Left colon (tissue), 2 donors: ENCODE results near the gene UGT1A3. TPM values are rescaled to one million over a fixed set of nuclear protein-coding genes. Genes with fewer than 3 reads are reported as not detected.
"Not testable (repeated sequence)": the region's sequence is repeated elsewhere in the genome, so short reads cannot be mapped to it uniquely, and the experiment has no call there.

Experiments used
- ATAC-seq: fragments of 200-7000 bp; cut with Tn5 transposase; one replicate; pipeline ENCODE4 v1.9.1; 2020; ENCODE audit warnings: mild to moderate bottlenecking, moderate library complexity
- DNase-seq, 2 donors: peaks; one replicate each; pipeline ENCODE4 v3.0.0-alpha.2; 2020
- intact Hi-C, 2 donors: fragments of 100-400 bp; cut with DNase I in 1 of 2; cut with micrococcal nuclease in 1 of 2; formaldehyde crosslinking; loops; one replicate each; pipeline versions ENCODE4 v1.11.2 to v1.14.0; 2022; cut with DNase I, micrococcal nuclease
- total RNA-seq, 2 donors: library from RNA; stranded (reverse); fragmentation: NEBNext Ultra II Directional; extraction: Animal tissue kit (Norgen Biotek cat#: 25700); gene quantifications; one replicate each; pipeline ENCODE4 v1.2.1, GENCODE V29; 2021
- donor health status: DM: no; HTN: no; CAD: no.
- donor health status: DM: yes; HTN: yes; CAD: no.

The UGT1A3 gene
- total RNA-seq, 2 donors from 2014 or later, result 2.0 to 3.0 TPM

DNA sequence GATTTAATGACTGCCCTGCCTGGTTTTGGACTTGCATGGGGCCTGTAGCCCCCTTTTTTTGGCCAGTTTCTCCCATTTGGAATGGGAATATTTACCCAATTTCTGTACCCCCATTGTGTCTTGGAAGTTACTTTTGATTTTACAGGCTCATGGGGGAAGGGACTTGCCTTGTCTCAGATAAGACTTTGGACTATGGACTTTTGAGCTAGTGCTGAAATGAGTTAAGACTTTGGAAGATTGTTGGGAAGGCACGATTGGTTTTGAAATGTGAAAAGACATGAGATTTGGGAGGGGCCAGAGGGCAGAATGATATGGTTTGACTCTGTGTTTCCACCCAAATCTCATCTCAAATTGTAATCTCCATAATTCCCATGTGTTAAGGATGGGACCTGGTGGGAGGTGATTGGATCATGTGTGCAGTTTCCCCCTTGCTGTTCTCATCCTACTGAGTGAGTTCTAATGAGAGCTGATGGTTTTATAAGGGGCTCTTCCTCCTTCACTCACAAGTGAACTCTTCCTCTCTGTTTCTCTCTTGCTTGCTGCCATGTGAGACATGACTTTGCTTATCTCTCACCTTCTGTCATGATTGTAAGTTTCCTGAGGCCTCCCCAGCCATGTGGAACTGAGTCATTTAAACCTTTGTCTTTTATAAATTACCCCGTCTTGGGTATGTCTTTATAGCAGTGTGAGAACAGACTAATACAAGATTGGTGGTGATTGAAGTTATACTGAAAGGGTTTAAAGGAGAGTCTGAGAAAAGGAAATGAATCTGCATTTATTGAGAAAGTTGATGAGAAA is 22.6 kb downstream of the UGT1A3 start:
- DNase-seq, intact Hi-C loops: not testable (repeated sequence)
- peak; percentile 52 for ATAC-seq

GRCh38 chr2:233754872-233755611 is 26.2 kb downstream of the UGT1A3 start:
- DNase-seq (no peak), ATAC-seq (no peak)
- intact Hi-C loops, result no loop called here

DNA sequence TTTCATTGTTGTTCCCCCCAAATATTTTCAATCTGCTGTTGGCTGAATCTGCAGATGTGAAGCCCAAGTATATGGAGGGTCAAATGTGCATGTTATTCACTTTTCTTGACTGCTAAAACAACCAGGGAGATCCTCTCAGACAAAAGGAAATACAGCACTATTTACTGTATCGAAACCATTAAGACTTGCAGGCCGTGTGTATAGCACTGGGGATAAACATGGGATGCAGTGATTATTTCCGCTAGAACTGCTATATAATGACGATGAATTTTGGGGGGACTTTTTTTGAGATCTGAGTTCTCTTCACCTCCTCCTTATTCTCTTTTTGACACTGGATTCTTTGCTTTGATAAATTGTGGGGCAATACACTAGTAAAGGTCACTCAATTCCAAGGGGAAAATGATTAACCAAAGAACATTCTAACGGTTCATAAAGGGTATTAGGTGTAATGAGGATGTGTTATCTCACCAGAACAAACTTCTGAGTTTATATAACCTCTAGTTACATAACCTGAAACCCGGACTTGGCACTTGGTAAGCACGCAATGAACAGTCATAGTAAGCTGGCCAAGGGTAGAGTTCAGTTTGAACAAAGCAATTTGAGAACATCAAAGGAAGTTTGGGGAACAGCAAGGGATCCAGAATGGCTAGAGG is 27.7 kb downstream of the UGT1A3 start:
- peak; percentile 91 for ATAC-seq
- no peak for DNase-seq

DNA sequence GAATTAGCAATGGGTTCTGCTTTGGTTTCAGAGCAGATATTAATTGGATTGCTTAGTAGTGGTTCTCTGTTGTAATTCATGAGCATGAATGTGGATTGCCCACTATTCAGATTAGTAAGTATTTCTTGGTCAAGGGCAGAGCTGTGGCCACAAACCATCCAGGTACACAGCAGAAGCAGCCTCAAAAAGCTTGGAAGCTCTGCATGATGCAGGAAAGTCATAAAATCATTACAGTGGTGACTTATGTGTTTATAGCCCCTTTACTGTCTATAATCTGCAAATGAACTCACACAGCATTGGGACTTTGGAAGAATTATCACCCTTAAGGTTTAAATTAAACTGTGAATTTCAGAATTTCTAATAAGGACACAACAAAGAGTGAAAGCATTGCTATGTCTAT is 29.3 kb downstream of the UGT1A3 start:
- intact Hi-C loops, result no loop called here
- peak; percentile 75 for ATAC-seq
- no peak for DNase-seq

More for the DNA sequence above, 27.7 kb downstream of the UGT1A3 start:
- intact Hi-C loops, result no loop called here

DNA sequence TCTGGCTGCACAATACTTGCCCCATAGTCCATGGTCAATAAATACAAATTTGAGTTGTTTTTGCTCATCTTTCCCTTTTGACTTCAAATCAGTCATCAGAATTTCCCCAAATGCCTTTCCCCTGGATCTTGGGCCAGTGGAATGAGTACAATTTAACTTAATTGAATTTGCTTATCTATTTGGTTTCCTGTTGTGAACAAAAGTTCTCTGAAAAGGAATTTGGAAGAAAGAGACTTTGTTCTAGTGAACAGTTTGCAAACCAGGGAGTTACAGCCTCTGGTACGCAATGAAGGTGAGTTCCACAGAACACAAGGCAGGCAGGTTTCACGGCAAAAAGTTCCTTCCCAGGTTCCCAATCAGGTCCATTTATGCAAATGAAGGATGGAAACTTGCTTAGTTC is 30.0 kb downstream of the UGT1A3 start:
- intact Hi-C loops, result no loop called here
- ATAC-seq (no peak), DNase-seq (no peak)

DNA sequence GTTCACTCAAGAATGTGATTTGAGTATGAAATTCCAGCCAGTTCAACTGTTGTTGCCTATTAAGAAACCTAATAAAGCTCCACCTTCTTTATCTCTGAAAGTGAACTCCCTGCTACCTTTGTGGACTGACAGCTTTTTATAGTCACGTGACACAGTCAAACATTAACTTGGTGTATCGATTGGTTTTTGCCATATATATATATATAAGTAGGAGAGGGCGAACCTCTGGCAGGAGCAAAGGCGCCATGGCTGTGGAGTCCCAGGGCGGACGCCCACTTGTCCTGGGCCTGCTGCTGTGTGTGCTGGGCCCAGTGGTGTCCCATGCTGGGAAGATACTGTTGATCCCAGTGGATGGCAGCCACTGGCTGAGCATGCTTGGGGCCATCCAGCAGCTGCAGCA is 31.2 kb downstream of the UGT1A3 start, which contains the start of gene UGT1A1:
Gene UGT1A1 (plus strand): TSS at position 228 of the 400 bp plus-strand sequence. CDS start 18 bp downstream, at position 246.
- DNase-seq (no peak), ATAC-seq (peak; percentile 23)
- intact Hi-C loops, result no loop called here

DNA sequence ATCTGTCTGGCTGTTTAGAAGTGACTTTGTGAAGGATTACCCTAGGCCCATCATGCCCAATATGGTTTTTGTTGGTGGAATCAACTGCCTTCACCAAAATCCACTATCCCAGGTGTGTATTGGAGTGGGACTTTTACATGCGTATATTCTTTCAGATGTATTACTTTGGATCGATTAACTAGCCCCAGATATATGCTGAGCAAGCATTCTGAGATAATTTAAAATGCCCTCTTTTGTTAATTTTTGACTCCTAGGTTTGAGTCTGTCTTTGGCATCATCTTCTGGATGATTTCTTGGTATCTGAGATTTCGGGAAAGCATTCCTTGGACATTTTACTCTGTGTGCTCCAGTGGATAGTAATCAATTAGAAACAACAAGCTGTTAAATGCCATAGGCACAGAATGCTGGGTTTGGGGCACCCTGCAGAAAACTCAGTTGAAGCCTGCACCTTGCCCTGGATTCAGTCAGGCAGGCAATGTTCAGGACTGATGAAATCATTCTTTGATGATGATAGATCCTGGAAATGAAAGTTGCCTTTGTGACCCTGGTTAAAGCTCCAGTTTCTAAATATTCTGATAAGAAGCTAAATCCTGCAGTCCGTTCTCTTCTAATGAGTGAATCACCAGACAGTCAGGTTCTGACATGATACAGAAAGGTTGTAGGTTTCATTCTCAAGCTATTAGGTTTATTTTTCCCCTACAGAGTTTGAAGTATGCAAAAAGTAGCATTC is 32.4 kb downstream of the UGT1A3 start:
- DNase-seq (no peak), ATAC-seq (no peak)
- intact Hi-C loops, result no loop called here

DNA sequence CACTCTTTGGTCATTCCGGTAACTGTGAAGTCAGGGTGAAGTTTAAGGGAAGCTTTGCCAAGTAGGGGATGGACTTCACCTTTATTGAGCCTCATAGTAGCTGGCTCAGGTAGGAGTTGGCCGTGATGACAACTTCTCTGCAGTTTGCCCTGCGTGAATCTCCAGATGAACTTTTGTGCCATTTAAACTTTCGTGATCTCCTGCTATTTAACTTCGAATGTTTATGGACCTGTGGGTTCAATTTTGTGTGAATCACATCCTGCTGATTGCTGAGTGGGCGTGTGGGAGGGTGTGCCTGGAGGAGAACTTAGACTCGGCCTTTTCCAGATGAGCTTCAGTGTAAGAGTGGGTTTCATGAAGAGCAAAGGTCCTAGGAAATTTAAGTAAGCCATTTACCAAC is 35.4 kb downstream of the UGT1A3 start:
- intact Hi-C loops, result no loop called here
- ATAC-seq (peak; percentile 85), DNase-seq (no peak)

DNA sequence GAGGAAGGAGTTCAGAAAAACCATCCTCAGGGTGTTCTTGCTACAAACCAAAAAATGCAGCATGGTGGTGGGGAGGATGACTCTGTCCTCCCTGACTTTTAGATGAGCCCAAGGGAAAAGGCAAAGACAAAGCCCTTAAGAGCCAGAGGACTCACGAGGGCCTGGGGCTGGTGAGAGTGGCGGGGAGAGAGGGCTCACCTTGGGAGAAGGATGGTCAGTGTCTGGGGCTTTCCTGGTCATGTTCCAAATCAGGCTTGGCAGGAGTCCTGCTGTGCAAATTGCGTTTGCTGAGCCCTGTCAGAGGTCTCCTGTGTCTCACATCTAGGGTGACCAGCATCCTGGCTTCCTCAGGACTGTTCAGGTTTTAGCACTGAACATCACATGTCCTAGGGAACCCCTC is 35.9 kb downstream of the UGT1A3 start:
- ATAC-seq, result no peak
- intact Hi-C loops, result no loop called here

GRCh38 chr2:233766416-233766815 is 37.6 kb downstream of the UGT1A3 start:
- peak in 1 of 2 donors; percentile 18 for DNase-seq
- peak; percentile 59 for ATAC-seq
- intact Hi-C loops, result no loop called here

More for the DNA sequence above, 35.9 kb downstream of the UGT1A3 start:
- DNase-seq, result no peak

DNA sequence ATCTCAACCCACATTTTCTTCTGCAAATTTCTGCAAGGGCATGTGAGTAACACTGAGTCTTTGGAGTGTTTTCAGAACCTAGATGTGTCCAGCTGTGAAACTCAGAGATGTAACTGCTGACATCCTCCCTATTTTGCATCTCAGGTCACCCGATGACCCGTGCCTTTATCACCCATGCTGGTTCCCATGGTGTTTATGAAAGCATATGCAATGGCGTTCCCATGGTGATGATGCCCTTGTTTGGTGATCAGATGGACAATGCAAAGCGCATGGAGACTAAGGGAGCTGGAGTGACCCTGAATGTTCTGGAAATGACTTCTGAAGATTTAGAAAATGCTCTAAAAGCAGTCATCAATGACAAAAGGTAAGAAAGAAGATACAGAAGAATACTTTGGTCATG is 39.2 kb downstream of the UGT1A3 start:
- DNase-seq (no peak), ATAC-seq (no peak)
- intact Hi-C loops, result no loop called here

DNA sequence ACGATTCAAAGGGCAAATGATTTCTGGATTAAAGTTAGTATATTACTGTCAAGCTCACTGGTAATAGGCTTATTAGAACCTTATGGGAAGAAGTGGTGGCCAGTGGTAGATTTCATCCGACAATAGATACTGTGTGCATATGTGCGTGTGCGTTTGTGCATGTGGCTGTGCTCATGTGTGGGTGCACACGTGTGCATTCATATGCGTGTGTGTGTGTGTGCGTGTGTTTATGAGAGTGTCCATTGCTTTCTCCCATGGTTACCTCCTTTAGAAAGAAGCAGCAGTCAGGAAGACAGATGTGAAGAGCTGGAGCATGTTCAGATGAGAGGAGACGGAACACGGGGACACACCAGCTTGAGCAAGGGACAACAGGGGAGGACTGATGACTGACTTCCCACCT is 40.4 kb downstream of the UGT1A3 start:
- intact Hi-C loops, result no loop called here
- DNase-seq (no peak), ATAC-seq (no peak)

- intact Hi-C loops, result no loop called here
- ATAC-seq (no peak), DNase-seq (no peak)
Measured at GRCh38 chr2:233772153-233772552, 43.3 kb downstream of the UGT1A3 start.

GRCh38 chr2:233772583-233772982 is 43.7 kb downstream of the UGT1A3 start:
- intact Hi-C loops, result no loop called here
- ATAC-seq (no peak), DNase-seq (no peak)

DNA sequence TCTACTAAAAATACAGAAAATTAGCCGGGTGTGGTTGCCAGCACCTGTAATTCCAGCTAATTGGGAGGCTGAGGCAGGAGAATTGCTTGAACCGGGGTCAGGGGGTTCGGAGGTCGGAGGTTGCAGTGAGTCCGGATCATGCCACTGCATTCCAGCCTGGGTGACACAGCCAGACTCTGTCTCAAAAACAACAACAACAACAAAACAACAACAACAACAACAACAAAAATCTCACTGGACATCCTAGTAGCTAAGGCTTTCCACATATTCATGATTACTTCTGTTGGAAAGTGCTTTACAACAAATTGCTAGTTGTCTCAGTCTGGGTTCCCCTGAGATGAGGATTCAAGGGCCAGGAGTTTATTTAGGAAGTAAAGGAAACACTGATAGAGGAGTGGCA is 45.0 kb downstream of the UGT1A3 start:
- ATAC-seq (no peak), DNase-seq (no peak)
- intact Hi-C loops, result no loop called here

DNA sequence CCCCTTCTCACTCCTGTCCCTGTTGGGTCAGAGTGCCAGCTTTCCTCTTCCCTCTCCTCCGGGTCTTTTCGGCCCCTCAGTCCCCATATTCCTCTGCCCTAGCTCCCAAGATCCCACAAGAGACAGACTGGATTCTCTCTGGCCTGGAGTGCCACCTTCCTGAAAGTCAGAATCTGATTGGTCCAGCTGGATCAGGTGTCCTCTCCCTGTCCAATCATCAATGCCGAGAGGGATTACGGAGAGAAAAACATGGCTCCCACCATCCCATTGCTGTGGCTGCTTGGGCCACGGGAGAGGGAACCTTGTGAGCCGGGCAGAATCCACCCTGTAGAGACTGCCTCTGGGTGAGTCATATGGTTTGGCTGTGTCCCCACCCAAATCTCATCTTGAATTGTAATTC is 46.6 kb downstream of the UGT1A3 start:
- ATAC-seq, result no peak
- intact Hi-C loops, result no loop called here
- no peak for DNase-seq

GRCh38 chr2:233778030-233778429 is 49.2 kb downstream of the UGT1A3 start, which contains the start of gene MROH2A:
TSS of gene MROH2A (plus strand) at chr2:233778330. CDS start at chr2:233779359, 1,029 bp downstream.
- ATAC-seq (no peak), DNase-seq (no peak)
- intact Hi-C loops, result no loop called here

GRCh38 chr2:233779722-233780121 is 50.9 kb downstream of the UGT1A3 start:
- no peak for DNase-seq
- ATAC-seq, result no peak
- intact Hi-C loops, result no loop called here

DNA sequence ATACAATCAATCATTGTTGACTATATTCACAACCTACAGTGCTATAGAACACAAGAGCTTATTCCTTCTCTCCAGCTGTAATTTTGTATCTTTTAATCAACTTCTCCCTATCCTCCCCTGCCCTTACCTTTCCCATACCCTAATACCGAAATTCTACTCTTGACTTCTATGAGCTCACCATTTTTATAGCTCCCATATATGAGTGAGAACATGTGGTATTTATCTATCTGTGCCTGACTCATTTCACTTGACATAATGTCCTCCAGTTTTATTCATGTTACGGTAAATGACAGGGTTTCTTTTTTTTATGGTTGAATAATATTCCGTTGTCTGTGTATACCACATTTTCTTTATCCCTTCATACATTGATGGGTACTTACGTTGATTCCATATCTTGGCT is 51.9 kb downstream of the UGT1A3 start:
- DNase-seq (no peak), ATAC-seq (no peak)
- intact Hi-C loops, result no loop called here
